AG04449 (cell line): ENCODE measurements around the gene GRID1.
"Not testable (repeated sequence)": the region's sequence is repeated elsewhere in the genome, so short reads cannot be mapped to it uniquely, and the experiment has no call there.

Experiments used
- CTCF ChIA-PET: fragments of 350-600 bp; formaldehyde crosslinking; extraction: SDS; loops from one replicate; lab custom pipeline; 2021; ENCODE audit warnings: antibody characterized with exemption; lab: Yijun Ruan, JAX
- POLR2A ChIA-PET: fragments of 400-600, 350-600 bp; formaldehyde crosslinking; extraction: SDS; loops from one replicate; lab custom pipeline; 2020; ENCODE audit warnings: antibody characterized with exemption, inconsistent platforms; lab: Yijun Ruan, JAX
- DNase-seq: peaks from one replicate; pipeline ENCODE4 v3.0.0-alpha.2; 2010; ENCODE audit warnings: low read depth, low spot score
- H3K4me3 ChIP-seq: 2 replicates; pipeline ENCODE4 v1.5.1; 2011; ENCODE audit warnings: low read depth, mild to moderate bottlenecking, control low read depth, low read length
- CTCF ChIP-seq: IDR thresholded peaks from one replicate; pipeline ENCODE4 v1.5.1; 2011; ENCODE audit warnings: mild to moderate bottlenecking, moderate library complexity, low read length, control low read depth, inconsistent platforms; ENCODE audit not compliant: insufficient read depth; ENCODE audit errors: missing control alignments

The GRID1 gene

GRCh38 chr10:86243651-86244155, 122.9 kb downstream of the GRID1 start:
- ChIA-PET CTCF (no interaction called here), POLR2A (no interaction called here)
- no peak for TF ChIP-seq CTCF
- no peak overlapping the region for H3K4me3 ChIP-seq
- no peak for DNase-seq

GRCh38 chr10:86242761-86243160, 123.8 kb downstream of the GRID1 start:
- POLR2A ChIA-PET = no interaction called here
- no peak for DNase-seq
- CTCF ChIA-PET = no interaction called here
- no peak for TF ChIP-seq CTCF
- H3K4me3 ChIP-seq = no peak overlapping the region

GRCh38 chr10:86238089-86238488, 128.5 kb downstream of the GRID1 start:
- DNase-seq, POLR2A ChIA-PET, CTCF ChIA-PET, H3K4me3 ChIP-seq: not testable (repeated sequence)

GRCh38 chr10:86234541-86235270, 131.9 kb downstream of the GRID1 start:
- POLR2A ChIA-PET = no interaction called here
- no peak for DNase-seq
- CTCF ChIA-PET = no interaction called here
- no peak overlapping the region for H3K4me3 ChIP-seq
- no peak for TF ChIP-seq CTCF

GRCh38 chr10:86234107-86234506, 132.5 kb downstream of the GRID1 start:
- no peak overlapping the region for H3K4me3 ChIP-seq

GRCh38 chr10:86233131-86233530, 133.5 kb downstream of the GRID1 start:
- no peak for DNase-seq
- ChIA-PET CTCF (no interaction called here), POLR2A (no interaction called here)
- TF ChIP-seq CTCF = no peak
- H3K4me3 ChIP-seq = no peak overlapping the region

More at GRCh38 chr10:86234107-86234506, 132.5 kb downstream of the GRID1 start:
- ChIA-PET CTCF (no interaction called here), POLR2A (no interaction called here)
- no peak for DNase-seq
- no peak for TF ChIP-seq CTCF

GRCh38 chr10:86232644-86233043, 134.0 kb downstream of the GRID1 start:
- DNase-seq = no peak
- ChIA-PET CTCF (no interaction called here), POLR2A (no interaction called here)
- H3K4me3 ChIP-seq = no peak overlapping the region
- TF ChIP-seq CTCF = no peak
